ENCODE measurements around the gene STPG1. TPM values are rescaled to one million over a fixed set of nuclear protein-coding genes. Genes with fewer than 3 reads are reported as not detected.

Gene STPG1
- total and polyA plus RNA-seq, 9 of the 15 experiments (the other 6 are each of a cell fraction or from before 2014, with no cell fraction given) = 5.0 to 11.9 (median 8.3) TPM

- in situ Hi-C loops (cut with MboI) (no loop called here), intact Hi-C loops (cut with micrococcal nuclease) (loop anchor here (5.0 kb wide), 2 partner anchors 86 to 111 kb away; partner anchors contain the start of gene RCAN3)
- H3K4me2 ChIP-seq (ENCODE audit: insufficient read depth, low read length) = peak overlapping the region; percentile 88
- H3K27ac ChIP-seq (ENCODE audit: extremely low read depth, low read depth, low read length) = peak overlapping the region; percentile 64
- no peaks in the 10 kb centered on the region for H3K27me3 ChIP-seq (ENCODE audit: control insufficient read depth in 2 of 2, insufficient read depth in 2 of 2, low read length in 2 of 2)
- H2AFZ ChIP-seq (ENCODE audit: low read depth, low read length) = peak overlapping the region; percentile 75
- peak overlapping the region; percentile 61 to 88 for H3K9ac ChIP-seq (ENCODE audit: insufficient read depth in 1 of 2, low read depth in 2 of 2, low read length in 2 of 2)
- peak overlapping the region; percentile 53 for H3K4me3 ChIP-seq
- POLR2A ChIA-PET = interaction anchor here (0.6 to 1.6 kb wide), 13 partner anchors 8 to 817 kb away, joined by 3 to 21 read pairs (median 3); no protein-coding TSS in a partner anchor
- H3K36me3 ChIP-seq (ENCODE audit: control insufficient read depth, insufficient read depth, low read length) = peaks cover 21% of the 10 kb centered on the region; the same call in 1 of the 3 replicates
- H4K20me1 ChIP-seq (replicated peaks; ENCODE audit: control insufficient read depth, insufficient read depth, low read length) = peaks cover 4% of the 10 kb centered on the region; the same call in 1 of the 2 replicates
- FAIRE-seq (no peak), DNase-seq (ENCODE audit: extremely low read depth in 1 of 4, low spot score in 3 of 4) (peak; percentile 30 to 47 (median 42)), ATAC-seq (peak; percentile 0; the same call in 1 of the 3 replicates)
- peaks cover 51 to 54% of the 10 kb centered on the region in 2 experiments for H3K4me1 ChIP-seq (replicated peaks in 1 of 2; ENCODE audit: control insufficient read depth in 2 of 2, insufficient read depth in 2 of 2, low read length in 2 of 2)
- CTCF ChIA-PET (ENCODE audit: low intra/inter-chr PET ratio) = interaction anchor here (0.7 kb wide), 1 partner anchor 219 kb away, joined by 5 read pairs; no protein-coding TSS in a partner anchor
- no peaks in the 10 kb centered on the region for H3K9me3 ChIP-seq (replicated peaks; ENCODE audit: control insufficient read depth, insufficient read depth, low read depth, low read length)
- 1% methylated on average over 35 of the region's 35 CpGs for WGBS (ENCODE audit: insufficient coverage, low coverage, missing lambda C conversion rate)
- no peaks in the 10 kb centered on the region for H3K9me1 ChIP-seq (ENCODE audit: control insufficient read depth, insufficient read depth, low read length)
- peaks cover 41% of the 10 kb centered on the region for H3K79me2 ChIP-seq (ENCODE audit: control insufficient read depth, insufficient read depth, low read length)
- BruUV-seq (replicated peaks) = TSS peak; percentile 75
- TF ChIP-seq E4F1 (CRISPR knock-in tag; IDR thresholded peaks at IDR 0.05; ENCODE audit: borderline replicate concordance) = no peak
- no peak for TF ChIP-seq ZNF23 (CRISPR knock-in tag; IDR thresholded peaks at IDR 0.05)
- peak; percentile 77 for TF ChIP-seq SAP30 (IDR thresholded peaks at IDR 0.05; ENCODE audit: borderline replicate concordance, insufficient read depth, low read depth, low read length, poor library complexity, severe bottlenecking)
- TF ChIP-seq NFE2 (IDR thresholded peaks at IDR 0.05; ENCODE audit: low read depth) = no peak
- TF ChIP-seq TFAM (CRISPR knock-in tag; conservative IDR thresholded peaks at IDR 0.05) = no peak
- peak; percentile 62 for TF ChIP-seq RAD51 (IDR thresholded peaks at IDR 0.05; ENCODE audit: borderline replicate concordance, low read depth)
- 0 out of 2 replicates have a peak, but pooled peaks have one; percentile 59 for TF ChIP-seq KAT7 (CRISPR knock-in tag; IDR thresholded peaks at IDR 0.05; ENCODE audit: borderline replicate concordance)
- no peak for TF ChIP-seq NR2C2 (CRISPR knock-in tag; IDR thresholded peaks at IDR 0.05)
- TF ChIP-seq NR2C2 (tag; IDR thresholded peaks at IDR 0.05) = no peak
- no peak for TF ChIP-seq NELFE (IDR thresholded peaks at IDR 0.05; ENCODE audit: insufficient read depth, insufficient read length)
- no peak for TF ChIP-seq CBX3 (IDR thresholded peaks at IDR 0.05; ENCODE audit: borderline replicate concordance in 1 of 2, low read length in 2 of 2)
- TF ChIP-seq MECOM (CRISPR knock-in tag; IDR thresholded peaks at IDR 0.05) = peak; percentile 48; the same call in 1 of the 2 replicates
- TF ChIP-seq POU5F1 (IDR thresholded peaks at IDR 0.05; ENCODE audit: borderline replicate concordance, low read depth, low read length, partially characterized antibody) = no peak
- TF ChIP-seq HES1 (IDR thresholded peaks at IDR 0.05; ENCODE audit: low read depth) = no peak
- no peak for TF ChIP-seq CHAMP1 (IDR thresholded peaks at IDR 0.05)
Measured at GRCh38 chr1:24415910-24416665, 2.5 kb upstream of the STPG1 start.
